Stomach (tissue), 9 donors: ENCODE data around the gene NUSAP1. TPM values are rescaled to one million over a fixed set of nuclear protein-coding genes. Genes with fewer than 3 reads are reported as not detected.

Experiments used
- DNase-seq, 2 donors: peaks; one replicate each; pipeline versions ENCODE4 v3.0.0 to v3.0.0-alpha.2; 2013 to 2019
- H3K27ac ChIP-seq, 5 donors: fragments of 200-600 bp in 4 of 5; sonication (generic) in 4 of 5; one replicate each; pipeline ENCODE4 v1.5.1; 2013 to 2019; ENCODE audit warnings: mild to moderate bottlenecking in 1 of 5, moderate library complexity in 1 of 5
- H3K27me3 ChIP-seq, 3 donors: fragments of 200-600 bp; sonication (generic); one replicate each; pipeline ENCODE4 v1.5.1; 2017 to 2019; ENCODE audit warnings: mixed run types in 1 of 3
- H3K36me3 ChIP-seq, 4 donors: fragments of 200-600 bp; sonication (generic); 1 replicate in 3 of 4; 2 replicates in 1 of 4; pipeline ENCODE4 v1.5.1; 2016 to 2019
- H3K4me1 ChIP-seq, 4 donors: fragments of 200-600 bp; sonication (generic); one replicate each; pipeline ENCODE4 v1.5.1; 2016 to 2019
- H3K4me3 ChIP-seq, 4 donors: fragments of 200-600 bp; sonication (generic) in 3 of 4; one replicate each; pipeline ENCODE4 v1.5.1; 2016 to 2019; ENCODE audit warnings: mild to moderate bottlenecking in 1 of 4
- H3K9me3 ChIP-seq, 4 donors: fragments of 200-600 bp; sonication (generic); one replicate each; pipeline ENCODE4 v1.5.1; 2016 to 2019
- CTCF ChIP-seq, 7 experiments: fragments of 450-650 bp in 4 of 7; fragments of 200-600 bp in 3 of 7; sonication (generic) in 3 of 7; IDR thresholded peaks; one replicate each; pipeline ENCODE4 v1.5.1; 2016 to 2019; ENCODE audit warnings: antibody characterized with exemption in 7 of 7, control low read depth in 2 of 7, mild to moderate bottlenecking in 1 of 7
- EP300 ChIP-seq: sonication (generic); formaldehyde crosslinking; IDR thresholded peaks from one replicate; pipeline ENCODE4 v1.6.1; 2017; ENCODE audit warnings: antibody characterized with exemption
- POLR2A ChIP-seq, 4 donors: fragments of 450-650 bp; IDR thresholded peaks; one replicate each; pipeline ENCODE4 v1.6.1; 2016; ENCODE audit warnings: antibody characterized with exemption in 4 of 4, control low read depth in 2 of 4, mild to moderate bottlenecking in 1 of 4, moderate library complexity in 1 of 4
- POLR2AphosphoS5 ChIP-seq, 3 donors: sonication (generic); formaldehyde crosslinking; IDR thresholded peaks; one replicate each; pipeline ENCODE4 v1.6.1; 2016; ENCODE audit warnings: antibody characterized with exemption in 3 of 3
- WGBS, 5 donors: extraction: QIAGEN DNeasy Blood & Tissue Kit in 3 of 5; methylation state at CpG; one replicate each; pipeline versions ENCODE4 v1.1.5 to v1.1.7; 2013 to 2018; 5-methylcytosine and 5-hydroxymethylcytosine counted together
- intact Hi-C: fragments of 100-400 bp; cut with DNase I; formaldehyde crosslinking; loops from one replicate; pipeline ENCODE4 v1.15.1; 2023; ENCODE audit warnings: low total_unique reads
- polyA plus RNA-seq, 3 donors: library from polyadenylated mRNA; stranded (reverse); fragments of 200-250 nt; gene quantifications; one replicate each; pipeline ENCODE4 v1.2.3, GENCODE V29; 2013
- total RNA-seq, 5 donors: library from RNA; depleted of rRNA; stranded (reverse); fragments of >200 nt; gene quantifications; one replicate each; pipeline versions ENCODE4 v1.1.0 to v1.2.3, GENCODE V29; 2014 to 2016
- donor health status: healthy with polysubstance abuse.
- donor health status: Bipolar disorder and iron deficiency.
- donor health status: healthy.

The NUSAP1 gene
- total and polyA plus RNA-seq, 8 donors: 2.9 to 55.8 (median 12.4) TPM

- no peaks in the 10 kb centered on the region for H3K9me3 ChIP-seq
- peaks cover 28 to 54% (median 53%) of the 10 kb centered on the region in 4 donors for H3K36me3 ChIP-seq
- H3K27ac ChIP-seq: peak overlapping the region; percentile 90 to 97 (median 96)
- peak overlapping the region; percentile 80 to 98 (median 94) for H3K4me3 ChIP-seq
- H3K4me1 ChIP-seq: peaks cover 15 to 57% (median 49%) of the 10 kb centered on the region in 4 donors
- TF ChIP-seq POLR2A (IDR thresholded peaks at IDR 0.05) (no peak), POLR2AphosphoS5 (IDR thresholded peaks at IDR 0.05) (no peak), EP300 (no peak)
- DNase-seq: peak in 1 of 2 donors; percentile 60
- WGBS, 5 donors: 0 to 1% (median 1%) methylated on average over 20 of the region's 20 CpGs
- no peaks in the 10 kb centered on the region for H3K27me3 ChIP-seq
- intact Hi-C loops: no loop called here
These were observed 48.1 kb upstream of the NUSAP1 start for GRCh38 chr15:41284427-41285177.

- H3K4me1 ChIP-seq: peaks cover 15 to 64% (median 49%) of the 10 kb centered on the region in 4 donors
- no peaks in the 10 kb centered on the region for H3K9me3 ChIP-seq
- peaks cover 21 to 54% (median 49%) of the 10 kb centered on the region in 4 donors for H3K36me3 ChIP-seq
- TF ChIP-seq EP300 (no peak), CTCF (IDR thresholded peaks at IDR 0.05) (no peak), POLR2AphosphoS5 (IDR thresholded peaks at IDR 0.05) (no peak), POLR2A (IDR thresholded peaks at IDR 0.05) (no peak)
- no peak for DNase-seq
- 32 to 41% (median 36%) methylated on average over 7 of the region's 7 CpGs for WGBS, 5 donors
- intact Hi-C loops: no loop called here
- no peaks in the 10 kb centered on the region for H3K27me3 ChIP-seq
- H3K4me3 ChIP-seq: peak overlapping the region; percentile 80 to 98 (median 94)
- H3K27ac ChIP-seq: peak overlapping the region in 4 of 5 donors; percentile 90 to 97 (median 96)
These were observed 47.4 kb upstream of the NUSAP1 start for GRCh38 chr15:41285285-41285684.

GRCh38 chr15:41286665-41287333 is 45.9 kb upstream of the NUSAP1 start:
- Histone ChIP-seq H3K36me3 (peaks cover 21 to 65% (median 56%) of the 10 kb centered on the region in 4 donors), H3K9me3 (no peaks in the 10 kb centered on the region), H3K27me3 (no peaks in the 10 kb centered on the region), H3K4me1 (peaks cover 15 to 72% (median 49%) of the 10 kb centered on the region in 4 donors), H3K4me3 (no peak overlapping the region), H3K27ac (peak overlapping the region in 1 of 5 donors; percentile 31)
- WGBS, 5 donors: 94 to 97% (median 95%) methylated on average over 6 of the region's 6 CpGs
- TF ChIP-seq POLR2A (IDR thresholded peaks at IDR 0.05) (no peak), POLR2AphosphoS5 (IDR thresholded peaks at IDR 0.05) (no peak), EP300 (no peak), CTCF (IDR thresholded peaks at IDR 0.05) (no peak)
- no peak for DNase-seq
- intact Hi-C loops: no loop called here

DNA sequence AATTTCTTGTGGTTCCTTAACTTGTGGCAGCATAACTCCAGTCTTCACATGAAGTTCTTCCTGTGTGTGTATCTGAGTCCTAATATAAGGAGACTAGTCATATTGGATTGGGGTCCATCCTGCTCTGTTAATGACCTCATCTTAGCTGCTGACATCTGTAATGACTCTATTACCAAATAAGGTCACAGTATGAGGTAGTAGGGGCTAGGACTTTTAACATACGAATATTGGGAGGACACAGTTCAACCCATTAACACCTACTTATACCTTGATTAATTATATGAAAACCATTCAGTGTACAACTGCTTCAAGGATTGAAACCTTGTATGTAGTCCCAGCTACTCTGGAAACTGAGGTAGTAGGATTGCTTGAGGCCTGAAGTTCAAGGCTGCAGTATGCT is 44.2 kb upstream of the NUSAP1 start:
- H3K4me1 ChIP-seq: peaks cover 15 to 65% (median 43%) of the 10 kb centered on the region in 4 donors
- DNase-seq: no peak
- no peaks in the 10 kb centered on the region for H3K9me3 ChIP-seq
- WGBS, 5 donors: 68 to 86% (median 80%) methylated on average over 1 of the region's 1 CpG
- intact Hi-C loops: no loop called here
- TF ChIP-seq CTCF (IDR thresholded peaks at IDR 0.05): no peak
- H3K27ac ChIP-seq: no peak overlapping the region
- H3K36me3 ChIP-seq: peaks cover 21 to 71% (median 68%) of the 10 kb centered on the region in 4 donors
- no peaks in the 10 kb centered on the region for H3K27me3 ChIP-seq
- H3K4me3 ChIP-seq: no peak overlapping the region
